C4-2B (cell line): ENCODE data around the gene TAS1R3.

Source experiments
- CTCF ChIP-seq: fragments of 450-650 bp; conservative IDR thresholded peaks from 2 replicates; pipeline ENCODE4 v1.5.1; 2017; ENCODE audit warnings: mild to moderate bottlenecking
- ZFX ChIP-seq: fragments of 450-650 bp; IDR thresholded peaks from 2 replicates; pipeline ENCODE4 v1.6.1; 2017

DNA sequence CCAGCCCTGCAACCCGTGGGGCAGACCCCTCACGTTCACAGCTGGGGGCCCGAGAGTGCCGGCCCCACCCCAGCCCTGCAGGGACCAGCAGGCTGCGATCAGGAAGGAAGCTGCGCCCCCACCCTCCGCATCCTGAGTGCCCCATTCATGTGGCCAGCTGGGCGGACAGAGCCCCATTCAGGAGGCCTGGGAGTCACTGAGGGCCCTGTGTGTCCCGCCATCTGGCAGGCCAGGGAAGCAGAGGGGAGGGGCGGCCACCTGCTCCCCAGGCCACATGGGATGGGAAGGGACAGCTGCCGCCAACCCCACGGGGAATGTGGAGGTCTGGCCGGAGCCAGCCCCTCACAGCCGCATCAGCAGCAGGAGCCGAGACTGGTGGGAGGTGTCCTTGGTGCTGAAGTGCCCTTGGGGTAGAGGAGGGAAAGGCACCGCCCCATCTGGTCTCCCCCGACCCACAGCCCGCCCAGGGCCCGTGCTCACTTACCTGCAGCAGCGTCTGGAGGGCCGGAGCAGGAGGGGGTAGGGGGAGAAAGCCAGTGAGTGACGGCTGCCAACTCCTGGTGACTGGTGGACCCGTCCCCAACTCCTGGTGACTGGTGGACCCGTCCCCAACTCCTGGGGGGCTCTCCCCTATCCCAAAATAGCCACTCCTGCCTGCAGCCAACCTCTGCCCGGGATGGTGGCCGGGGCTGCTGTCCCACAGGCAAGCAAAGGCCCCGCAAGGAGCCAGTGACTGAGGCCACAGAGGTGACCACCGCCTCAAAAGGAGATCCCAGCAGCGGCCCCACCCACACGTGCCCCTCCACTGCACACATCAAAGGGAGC lies 32.0 kb upstream of the TAS1R3 start:
- TF ChIP-seq CTCF = no peak
- no peak for TF ChIP-seq ZFX
